GM12878 (cell line): ENCODE measurements around the gene DCBLD1. TPM values are rescaled to one million over a fixed set of nuclear protein-coding genes. Genes with fewer than 3 reads are reported as not detected.

ENCODE experiments used
- ATAC-seq: fragments of 200-7000 bp; cut with Tn5 transposase; 3 replicates; pipeline ENCODE4 v1.9.1; 2020; ENCODE audit warnings: mild to moderate bottlenecking, moderate library complexity
- BruUV-seq: library from RNA; stranded (reverse); fragments of 400-500 nt; replicated peaks from 2 replicates; lab custom pipeline; 2021; lab: Mats Ljungman, UMichigan
- CTCF ChIA-PET: fragments of 300-600 bp; sonication (Branson Sonifier 250); formaldehyde crosslinking; extraction: SDS; loops from one replicate; lab custom pipeline; 2021; ENCODE audit warnings: inconsistent platforms; lab: Yijun Ruan, JAX
- POLR2A ChIA-PET: fragments of 350-600 bp; formaldehyde crosslinking; extraction: SDS; loops from one replicate; lab custom pipeline; 2021; ENCODE audit warnings: inconsistent platforms; lab: Charles Lee
- RAD21 ChIA-PET: fragments of 300-600 bp; sonication (Branson Sonifier 250); formaldehyde crosslinking; loops from one replicate; lab custom pipeline; 2023; ENCODE audit warnings: antibody characterized with exemption; ENCODE audit not compliant: unreplicated experiment; lab: Charles Lee
- SMC1A ChIA-PET: fragments of 300-600 bp; sonication (Branson Sonifier 250); formaldehyde crosslinking; loops from one replicate; lab custom pipeline; 2023; ENCODE audit not compliant: unreplicated experiment, uncharacterized antibody; lab: Charles Lee
- DNase-seq: peaks from one replicate; pipeline ENCODE4 v3.0.0-alpha.2; 2011; ENCODE audit warnings: low read depth, low spot score
- FAIRE-seq: peaks from 3 replicates; lab custom pipeline; 2011; peaks lifted over from hg19 to GRCh38; lab: Jason Lieb, UNC
- H2AFZ ChIP-seq: 2 replicates; pipeline ENCODE4 v1.6.0; 2011; ENCODE audit warnings: low read depth, low read length, control low read depth; ENCODE audit not compliant: control insufficient read depth
- H3K27ac ChIP-seq: 2 replicates; pipeline ENCODE4 v1.5.1; 2011; ENCODE audit warnings: control low read depth; ENCODE audit not compliant: control insufficient read depth, insufficient read depth
- H3K27me3 ChIP-seq, 2 experiments: replicated peaks in 1 of 2; 2 replicates each; pipeline versions ENCODE4 v1.6.0 to v1.6.1; 2011; ENCODE audit warnings: low read length in 1 of 2; ENCODE audit not compliant: control insufficient read depth in 2 of 2, insufficient read depth in 2 of 2
- H3K36me3 ChIP-seq, 2 experiments: 2 replicates each; pipeline ENCODE4 v1.5.1; 2011; ENCODE audit warnings: low read length in 1 of 2; ENCODE audit not compliant: control insufficient read depth in 2 of 2, insufficient read depth in 2 of 2
- H3K4me1 ChIP-seq: 2 replicates; pipeline ENCODE4 v1.6.1; 2011; ENCODE audit warnings: mild to moderate bottlenecking, low read length, moderate library complexity, mixed read lengths; ENCODE audit not compliant: control insufficient read depth, insufficient read depth
- H3K4me2 ChIP-seq: 2 replicates; pipeline ENCODE4 v1.6.0; 2011; ENCODE audit warnings: control low read depth; ENCODE audit not compliant: control insufficient read depth, insufficient read depth
- H3K4me3 ChIP-seq: fragments of 200-600 bp; sonication (generic); 2 replicates; pipeline ENCODE4 v1.5.1; 2016
- H3K79me2 ChIP-seq: 2 replicates; pipeline ENCODE4 v1.6.0; 2011; ENCODE audit warnings: low read length; ENCODE audit not compliant: control insufficient read depth, insufficient read depth
- H3K9ac ChIP-seq: 2 replicates; pipeline ENCODE4 v1.8.0; 2011; ENCODE audit warnings: low read length, control low read depth, mixed read lengths; ENCODE audit not compliant: control insufficient read depth, insufficient read depth
- H3K9me3 ChIP-seq: replicated peaks from 3 replicates; pipeline ENCODE4 v1.5.1; 2011; ENCODE audit warnings: mild to moderate bottlenecking, low read length; ENCODE audit not compliant: control insufficient read depth, insufficient read depth
- H4K20me1 ChIP-seq: 2 replicates; pipeline ENCODE4 v1.6.0; 2011; ENCODE audit not compliant: control insufficient read depth, insufficient read depth
- CTCF ChIP-seq, 3 experiments: IDR thresholded peaks in 2 of 3; conservative IDR thresholded peaks in 1 of 3; 2 replicates each; pipeline ENCODE4 v1.5.1; 2011; ENCODE audit warnings: low read depth in 3 of 3, low read length in 3 of 3, mild to moderate bottlenecking in 3 of 3, control low read depth in 2 of 3, moderate library complexity in 2 of 3, inconsistent platforms in 1 of 3, mixed read lengths in 1 of 3; ENCODE audit not compliant: control insufficient read depth in 2 of 3, insufficient read depth in 1 of 3; ENCODE audit errors: extremely low read depth in 1 of 3
- IKZF1 ChIP-seq: fragments of 450-650 bp; conservative IDR thresholded peaks from 2 replicates; pipeline ENCODE4 v1.6.1; 2017; ENCODE audit warnings: antibody characterized with exemption, mild to moderate bottlenecking
- MYC ChIP-seq: IDR thresholded peaks from 2 replicates; pipeline ENCODE4 v1.6.1; 2011; ENCODE audit warnings: mild to moderate bottlenecking, low read length, moderate library complexity, inconsistent platforms; ENCODE audit not compliant: insufficient read depth, insufficient replicate concordance, insufficient read length, severe bottlenecking
- NFXL1 ChIP-seq: fragments of 450-650 bp; IDR thresholded peaks from 2 replicates; pipeline ENCODE4 v1.6.1; 2017; ENCODE audit warnings: antibody characterized with exemption, mild to moderate bottlenecking, borderline replicate concordance
- RCOR1 ChIP-seq: conservative IDR thresholded peaks from 2 replicates; pipeline ENCODE4 v1.6.1; 2012; ENCODE audit warnings: low read depth, low read length, improper control_type of control experiment
- USF2 ChIP-seq: IDR thresholded peaks from 2 replicates; pipeline ENCODE4 v1.6.1; 2011; ENCODE audit warnings: low read depth, low read length, improper control_type of control experiment, borderline replicate concordance
- WGBS: methylation state at CpG from one replicate; pipeline ENCODE4 v1.1.6; 2016; ENCODE audit warnings: low lambda C conversion rate; ENCODE audit not compliant: insufficient replicate concordance, insufficient coverage; ENCODE audit errors: missing lambda C conversion rate; 5-methylcytosine and 5-hydroxymethylcytosine counted together
- in situ Hi-C: fragments of 300-500 bp; cut with MboI; formaldehyde crosslinking; loops from 9 replicates; pipeline ENCODE4 v1.14.3; 2018; ENCODE audit warnings: mixed read lengths
- intact Hi-C: fragments of 100-400 bp; cut with micrococcal nuclease; formaldehyde crosslinking; loops from one replicate; pipeline ENCODE4 v1.14.2; 2022; ENCODE audit not compliant: unreplicated experiment
- polyA plus RNA-seq, 11 experiments: library from polyadenylated mRNA; depleted of rRNA in 4 of 11; unstranded in 6 of 11; stranded (reverse) in 5 of 11; fragments of >200 nt; fragmentation: Nextera tagmentation in 4 of 11; fragmentation: Illumina TruSeq in 1 of 11; extraction: Ambion mirVana in 4 of 11; extraction: Trizol in 1 of 11; gene quantifications; 1 replicate in 1 of 11; 2 replicates in 10 of 11; pipeline versions ENCODE4 v1.2.1 to v1.2.3, GENCODE V29; 2011 to 2016; ENCODE audit warnings: inconsistent platforms in 2 of 11, missing spikeins in 2 of 11, low read depth in 1 of 11
- total RNA-seq, 4 experiments: library from RNA; depleted of rRNA in 3 of 4; stranded (reverse); fragments of >200 nt in 3 of 4; fragmentation: Illumina TruSeq in 1 of 4; extraction: Trizol in 1 of 4; gene quantifications; 2 replicates each; pipeline versions ENCODE4 v1.2.1 to v1.2.3, GENCODE V29; 2013 to 2021
- TF ChIP-seq, protein P1 (sequence below): IDR thresholded peaks from 2 replicates; pipeline ENCODE4 v1.6.1; 2012; ENCODE audit warnings: mild to moderate bottlenecking, low read depth, low read length
- TF ChIP-seq, protein P2 (sequence below): fragments of 450-650 bp; formaldehyde crosslinking; IDR thresholded peaks from 2 replicates; pipeline ENCODE4 v1.4.0; 2020; ENCODE audit warnings: mild to moderate bottlenecking, moderate library complexity
- TF ChIP-seq, protein P3 (sequence below): fragments of 450-650 bp; IDR thresholded peaks from 2 replicates; pipeline ENCODE4 v1.6.1; 2017; ENCODE audit warnings: mild to moderate bottlenecking

DCBLD1 gene
- total and polyA plus RNA-seq, 10 of the 15 experiments (the other 5 are each of a cell fraction or from before 2014, with no cell fraction given): 0.92 to 9.2 (median 8.3) TPM

GRCh38 chr6:117553142-117553541 is 70.7 kb downstream of the DCBLD1 start:
- H4K20me1 ChIP-seq: no peaks in the 10 kb centered on the region
- no peak overlapping the region for H3K27ac ChIP-seq
- no peaks in the 10 kb centered on the region for H3K79me2 ChIP-seq
- H3K4me1 ChIP-seq: peaks cover 8% of the 10 kb centered on the region
- H3K4me2 ChIP-seq: no peak overlapping the region
- H3K4me3 ChIP-seq: no peak overlapping the region
- CTCF ChIA-PET: interaction anchor here (1.3 to 14.8 kb wide), 4 partner anchors 72 to 104 kb away, joined by 3 to 223 read pairs (median 62); partner anchors contain the start of gene DCBLD1
- RAD21 ChIA-PET: interaction anchor here (0.6 to 2.5 kb wide), 3 partner anchors 71 to 103 kb away, joined by 3 to 12 read pairs (median 8); no protein-coding TSS in a partner anchor
- 23% methylated on average over 3 of the region's 3 CpGs for WGBS
- ATAC-seq: no peak
- H3K27me3 ChIP-seq: no peaks in the 10 kb centered on the region
- no peak overlapping the region for H3K9ac ChIP-seq
- intact Hi-C loops: loop anchor here (10.0 kb wide), 1 partner anchor 282 kb away; no protein-coding TSS in a partner anchor
- in situ Hi-C loops: loop anchor here (5.0 to 10.0 kb wide), 2 partner anchors 106 to 198 kb away; no protein-coding TSS in a partner anchor
- no peak for DNase-seq
- no peaks in the 10 kb centered on the region; a peak in 1 of 4 replicates for H3K36me3 ChIP-seq
- SMC1A ChIA-PET: interaction anchor here (1.2 to 5.1 kb wide), 4 partner anchors 36 to 102 kb away, joined by 3 to 51 read pairs (median 5); no protein-coding TSS in a partner anchor
- H3K9me3 ChIP-seq: no peaks in the 10 kb centered on the region
- no peak overlapping the region for H2AFZ ChIP-seq
- no peak for FAIRE-seq
- POLR2A ChIA-PET: no interaction called here
- BruUV-seq: no TSS peak
- no peak for TF ChIP-seq IKZF1
- no peak for TF ChIP-seq NFXL1
- TF ChIP-seq, protein P1, sequence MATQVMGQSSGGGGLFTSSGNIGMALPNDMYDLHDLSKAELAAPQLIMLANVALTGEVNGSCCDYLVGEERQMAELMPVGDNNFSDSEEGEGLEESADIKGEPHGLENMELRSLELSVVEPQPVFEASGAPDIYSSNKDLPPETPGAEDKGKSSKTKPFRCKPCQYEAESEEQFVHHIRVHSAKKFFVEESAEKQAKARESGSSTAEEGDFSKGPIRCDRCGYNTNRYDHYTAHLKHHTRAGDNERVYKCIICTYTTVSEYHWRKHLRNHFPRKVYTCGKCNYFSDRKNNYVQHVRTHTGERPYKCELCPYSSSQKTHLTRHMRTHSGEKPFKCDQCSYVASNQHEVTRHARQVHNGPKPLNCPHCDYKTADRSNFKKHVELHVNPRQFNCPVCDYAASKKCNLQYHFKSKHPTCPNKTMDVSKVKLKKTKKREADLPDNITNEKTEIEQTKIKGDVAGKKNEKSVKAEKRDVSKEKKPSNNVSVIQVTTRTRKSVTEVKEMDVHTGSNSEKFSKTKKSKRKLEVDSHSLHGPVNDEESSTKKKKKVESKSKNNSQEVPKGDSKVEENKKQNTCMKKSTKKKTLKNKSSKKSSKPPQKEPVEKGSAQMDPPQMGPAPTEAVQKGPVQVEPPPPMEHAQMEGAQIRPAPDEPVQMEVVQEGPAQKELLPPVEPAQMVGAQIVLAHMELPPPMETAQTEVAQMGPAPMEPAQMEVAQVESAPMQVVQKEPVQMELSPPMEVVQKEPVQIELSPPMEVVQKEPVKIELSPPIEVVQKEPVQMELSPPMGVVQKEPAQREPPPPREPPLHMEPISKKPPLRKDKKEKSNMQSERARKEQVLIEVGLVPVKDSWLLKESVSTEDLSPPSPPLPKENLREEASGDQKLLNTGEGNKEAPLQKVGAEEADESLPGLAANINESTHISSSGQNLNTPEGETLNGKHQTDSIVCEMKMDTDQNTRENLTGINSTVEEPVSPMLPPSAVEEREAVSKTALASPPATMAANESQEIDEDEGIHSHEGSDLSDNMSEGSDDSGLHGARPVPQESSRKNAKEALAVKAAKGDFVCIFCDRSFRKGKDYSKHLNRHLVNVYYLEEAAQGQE: no peak
- no peak for TF ChIP-seq MYC
- TF ChIP-seq, protein P2, sequence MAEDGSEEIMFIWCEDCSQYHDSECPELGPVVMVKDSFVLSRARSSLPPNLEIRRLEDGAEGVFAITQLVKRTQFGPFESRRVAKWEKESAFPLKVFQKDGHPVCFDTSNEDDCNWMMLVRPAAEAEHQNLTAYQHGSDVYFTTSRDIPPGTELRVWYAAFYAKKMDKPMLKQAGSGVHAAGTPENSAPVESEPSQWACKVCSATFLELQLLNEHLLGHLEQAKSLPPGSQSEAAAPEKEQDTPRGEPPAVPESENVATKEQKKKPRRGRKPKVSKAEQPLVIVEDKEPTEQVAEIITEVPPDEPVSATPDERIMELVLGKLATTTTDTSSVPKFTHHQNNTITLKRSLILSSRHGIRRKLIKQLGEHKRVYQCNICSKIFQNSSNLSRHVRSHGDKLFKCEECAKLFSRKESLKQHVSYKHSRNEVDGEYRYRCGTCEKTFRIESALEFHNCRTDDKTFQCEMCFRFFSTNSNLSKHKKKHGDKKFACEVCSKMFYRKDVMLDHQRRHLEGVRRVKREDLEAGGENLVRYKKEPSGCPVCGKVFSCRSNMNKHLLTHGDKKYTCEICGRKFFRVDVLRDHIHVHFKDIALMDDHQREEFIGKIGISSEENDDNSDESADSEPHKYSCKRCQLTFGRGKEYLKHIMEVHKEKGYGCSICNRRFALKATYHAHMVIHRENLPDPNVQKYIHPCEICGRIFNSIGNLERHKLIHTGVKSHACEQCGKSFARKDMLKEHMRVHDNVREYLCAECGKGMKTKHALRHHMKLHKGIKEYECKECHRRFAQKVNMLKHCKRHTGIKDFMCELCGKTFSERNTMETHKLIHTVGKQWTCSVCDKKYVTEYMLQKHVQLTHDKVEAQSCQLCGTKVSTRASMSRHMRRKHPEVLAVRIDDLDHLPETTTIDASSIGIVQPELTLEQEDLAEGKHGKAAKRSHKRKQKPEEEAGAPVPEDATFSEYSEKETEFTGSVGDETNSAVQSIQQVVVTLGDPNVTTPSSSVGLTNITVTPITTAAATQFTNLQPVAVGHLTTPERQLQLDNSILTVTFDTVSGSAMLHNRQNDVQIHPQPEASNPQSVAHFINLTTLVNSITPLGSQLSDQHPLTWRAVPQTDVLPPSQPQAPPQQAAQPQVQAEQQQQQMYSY (CRISPR knock-in tag): no peak
- no peak for TF ChIP-seq CTCF (IDR thresholded peaks at IDR 0.05 in 2 of 3, conservative IDR thresholded peaks at IDR 0.05 in 1 of 3; ENCODE audit: control insufficient read depth in 2 of 3, extremely low read depth in 1 of 3, insufficient read depth in 1 of 3, low read depth in 3 of 3, low read length in 3 of 3)
- no peak for TF ChIP-seq RCOR1
- no peak for TF ChIP-seq USF2
- TF ChIP-seq, protein P3, sequence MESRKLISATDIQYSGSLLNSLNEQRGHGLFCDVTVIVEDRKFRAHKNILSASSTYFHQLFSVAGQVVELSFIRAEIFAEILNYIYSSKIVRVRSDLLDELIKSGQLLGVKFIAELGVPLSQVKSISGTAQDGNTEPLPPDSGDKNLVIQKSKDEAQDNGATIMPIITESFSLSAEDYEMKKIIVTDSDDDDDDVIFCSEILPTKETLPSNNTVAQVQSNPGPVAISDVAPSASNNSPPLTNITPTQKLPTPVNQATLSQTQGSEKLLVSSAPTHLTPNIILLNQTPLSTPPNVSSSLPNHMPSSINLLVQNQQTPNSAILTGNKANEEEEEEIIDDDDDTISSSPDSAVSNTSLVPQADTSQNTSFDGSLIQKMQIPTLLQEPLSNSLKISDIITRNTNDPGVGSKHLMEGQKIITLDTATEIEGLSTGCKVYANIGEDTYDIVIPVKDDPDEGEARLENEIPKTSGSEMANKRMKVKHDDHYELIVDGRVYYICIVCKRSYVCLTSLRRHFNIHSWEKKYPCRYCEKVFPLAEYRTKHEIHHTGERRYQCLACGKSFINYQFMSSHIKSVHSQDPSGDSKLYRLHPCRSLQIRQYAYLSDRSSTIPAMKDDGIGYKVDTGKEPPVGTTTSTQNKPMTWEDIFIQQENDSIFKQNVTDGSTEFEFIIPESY: no peak
